ENCODE results near the gene IGDCC3.
"Not testable (repeated sequence)": the region's sequence is repeated elsewhere in the genome, so short reads cannot be mapped to it uniquely, and the experiment has no call there.

Gene IGDCC3

DNA sequence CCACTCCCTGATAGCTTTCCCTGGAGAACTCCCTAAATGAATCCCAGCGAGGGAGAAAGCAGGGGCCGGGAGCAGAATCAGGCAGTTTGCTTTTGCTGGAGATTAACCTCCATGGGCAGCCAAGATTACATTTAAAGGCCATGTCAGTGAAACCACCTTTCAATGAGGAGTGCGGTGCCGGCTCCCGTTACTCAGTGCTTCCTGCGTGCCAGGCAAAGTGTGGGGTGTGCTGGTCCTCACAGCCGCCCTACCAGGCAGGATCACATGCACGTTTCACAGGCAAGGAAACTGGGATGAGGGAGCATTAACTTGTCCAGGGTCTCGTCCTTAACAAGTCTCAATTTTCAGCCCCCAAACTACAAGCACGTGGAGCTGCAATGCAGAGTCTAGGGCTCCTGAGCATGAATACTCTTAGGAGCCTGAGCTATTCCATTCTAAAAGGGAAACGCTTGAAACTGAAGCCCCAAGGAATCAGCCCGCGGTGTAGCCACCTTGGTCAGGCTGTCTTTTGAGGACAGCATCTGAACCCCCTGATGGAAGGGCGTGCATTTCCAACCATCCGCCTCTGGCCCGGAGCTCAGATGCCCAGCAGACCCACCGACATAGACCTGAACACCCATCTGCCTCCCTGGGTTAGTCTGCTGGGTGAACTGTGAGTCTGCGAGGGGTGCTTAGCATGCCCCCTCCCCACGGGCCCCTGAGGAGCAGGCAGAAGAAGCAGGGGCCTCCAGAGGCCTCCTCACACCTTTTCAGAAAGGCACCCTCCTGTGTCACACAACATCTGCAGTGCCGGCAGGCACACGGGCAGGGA is 5.6 kb downstream of the IGDCC3 start:
- no peak for DNase-seq (ENCODE audit: low read depth in 2 of 2)

GRCh38 chr15:65370885-65371284 is 6.9 kb downstream of the IGDCC3 start:
- no peak for DNase-seq (ENCODE audit: low read depth in 2 of 2)

- no peak for DNase-seq (ENCODE audit: low read depth in 2 of 2)
Observed at GRCh38 chr15:65369651-65370050, 8.2 kb downstream of the IGDCC3 start.

DNA sequence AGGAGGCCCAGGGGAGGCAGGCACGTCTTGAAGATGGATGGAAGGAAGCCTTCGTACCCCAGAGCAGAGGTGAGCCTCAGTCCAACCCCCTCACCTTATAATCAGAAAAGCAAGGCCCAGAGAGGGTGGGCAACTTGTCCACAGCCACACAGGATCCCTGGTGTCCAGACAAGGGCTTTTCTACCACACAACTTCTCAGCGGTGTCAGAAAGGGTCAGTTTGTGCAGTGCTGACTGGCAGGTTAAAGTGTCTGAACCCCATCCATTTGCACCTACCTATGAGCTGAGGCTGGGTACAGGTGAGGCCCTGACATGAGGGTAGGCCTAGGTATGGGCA is 8.6 kb downstream of the IGDCC3 start:
- DNase-seq (ENCODE audit: low read depth in 2 of 2) = no peak

DNA sequence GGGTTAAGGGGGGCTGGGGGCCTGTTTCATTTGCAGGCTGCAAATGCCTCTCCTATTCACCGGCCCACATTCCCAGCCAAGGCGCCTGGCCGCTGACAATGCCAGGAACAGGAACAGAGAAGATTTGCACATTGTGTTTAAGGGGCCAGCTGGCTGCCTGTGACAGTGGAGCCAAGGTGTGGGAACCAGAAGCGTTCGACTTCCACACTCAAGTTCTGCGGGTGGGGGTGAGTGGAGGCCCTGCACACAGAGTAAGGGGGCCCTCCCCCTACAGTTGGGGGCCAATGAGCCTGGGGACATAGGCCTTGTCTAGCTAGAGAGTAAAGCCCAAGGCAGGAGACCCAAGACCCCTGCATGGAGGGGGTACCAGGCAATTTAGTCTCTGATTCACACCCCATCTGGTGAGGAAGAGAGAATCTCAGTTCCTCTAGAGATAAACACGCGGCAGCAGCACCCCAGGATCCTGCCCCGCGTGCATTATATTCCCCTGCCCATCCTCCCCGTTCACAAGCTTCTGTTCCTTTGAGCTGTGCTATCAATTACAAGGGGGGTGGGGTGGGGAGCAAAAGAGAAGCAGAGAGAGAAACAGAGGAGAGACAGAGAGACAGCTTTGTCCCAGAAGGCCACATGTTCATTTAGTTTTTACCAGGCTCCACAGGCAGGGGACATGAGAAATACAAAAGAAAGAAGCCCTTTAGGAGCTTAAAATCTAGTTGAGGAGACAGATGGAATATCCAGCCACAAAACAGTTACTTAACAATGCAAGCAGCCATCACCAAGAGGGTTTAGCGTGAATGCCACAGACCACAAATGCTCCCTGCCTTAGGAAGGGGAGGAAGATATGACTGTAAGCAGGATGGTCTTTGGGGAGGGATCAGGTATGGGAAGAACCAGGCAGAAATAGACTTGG is 9.2 kb downstream of the IGDCC3 start:
- no peak for DNase-seq (ENCODE audit: low read depth in 2 of 2)

DNA sequence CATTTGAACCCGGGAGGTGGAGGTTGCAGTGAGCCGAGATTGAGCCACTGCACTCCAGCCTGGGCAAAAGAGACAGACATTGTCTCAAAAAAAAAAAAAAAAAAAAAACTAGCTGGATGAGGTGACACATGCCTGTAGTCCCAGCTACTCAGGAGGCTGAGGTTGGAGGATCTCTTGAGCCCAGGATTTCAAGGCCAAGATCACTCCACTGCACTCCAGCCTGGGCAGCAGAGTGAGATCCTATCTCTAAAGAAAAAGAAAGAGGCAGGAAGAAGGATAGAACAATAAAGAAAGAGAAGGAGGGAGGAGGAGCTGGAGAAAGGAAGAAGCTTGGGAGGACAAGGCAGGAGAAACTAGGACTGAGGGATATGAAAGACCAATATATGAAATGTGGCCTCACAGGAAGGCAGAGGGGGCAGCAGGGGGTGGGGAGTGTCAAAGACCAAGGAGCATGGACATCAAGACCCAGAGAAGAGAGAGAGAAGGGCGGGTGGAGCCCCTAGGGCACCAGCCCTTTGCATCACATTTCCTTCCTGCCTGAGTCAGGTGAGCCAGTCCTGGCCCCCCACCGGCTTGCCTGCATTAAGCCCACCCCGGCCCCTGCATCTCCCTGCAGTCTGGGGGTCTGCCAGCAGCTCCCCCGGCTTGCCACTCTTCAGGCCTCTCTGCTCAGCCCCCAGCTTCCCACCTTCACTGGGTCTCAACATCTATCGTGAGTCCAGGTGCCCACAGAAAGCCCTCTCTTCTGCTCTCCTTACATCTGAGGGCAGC is 11.5 kb downstream of the IGDCC3 start:
- DNase-seq (ENCODE audit: low read depth in 2 of 2) = no peak

GRCh38 chr15:65365229-65365628 is 12.6 kb downstream of the IGDCC3 start:
- DNase-seq (ENCODE audit: low read depth in 2 of 2) = no peak

- DNase-seq (ENCODE audit: low read depth in 2 of 2) = no peak
Observed at GRCh38 chr15:65363766-65364165, 14.0 kb downstream of the IGDCC3 start.

- no peak for DNase-seq (ENCODE audit: low read depth in 2 of 2)
Observed at GRCh38 chr15:65363306-65363705, 14.5 kb downstream of the IGDCC3 start.

DNA sequence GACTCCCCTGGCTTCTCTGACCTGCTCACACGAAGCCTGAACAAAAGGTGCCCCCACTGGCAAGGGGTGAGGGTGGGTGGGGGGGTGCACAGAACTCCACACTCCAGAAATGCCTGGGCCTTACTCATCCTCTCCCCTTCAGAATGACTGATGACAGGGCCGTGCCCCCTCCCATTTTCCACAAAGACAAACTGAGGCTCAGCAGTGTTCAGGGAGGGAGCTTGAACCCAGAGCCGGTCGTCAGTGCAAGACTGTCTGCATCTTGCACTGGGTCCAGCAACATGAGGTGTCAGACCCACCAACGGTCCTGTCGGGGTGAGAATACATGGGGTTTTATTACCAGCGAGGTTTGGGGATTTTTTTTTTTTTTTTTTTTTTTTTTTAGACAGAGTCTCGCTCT is 15.3 kb downstream of the IGDCC3 start:
- no peak for DNase-seq (ENCODE audit: low read depth in 2 of 2)

DNA sequence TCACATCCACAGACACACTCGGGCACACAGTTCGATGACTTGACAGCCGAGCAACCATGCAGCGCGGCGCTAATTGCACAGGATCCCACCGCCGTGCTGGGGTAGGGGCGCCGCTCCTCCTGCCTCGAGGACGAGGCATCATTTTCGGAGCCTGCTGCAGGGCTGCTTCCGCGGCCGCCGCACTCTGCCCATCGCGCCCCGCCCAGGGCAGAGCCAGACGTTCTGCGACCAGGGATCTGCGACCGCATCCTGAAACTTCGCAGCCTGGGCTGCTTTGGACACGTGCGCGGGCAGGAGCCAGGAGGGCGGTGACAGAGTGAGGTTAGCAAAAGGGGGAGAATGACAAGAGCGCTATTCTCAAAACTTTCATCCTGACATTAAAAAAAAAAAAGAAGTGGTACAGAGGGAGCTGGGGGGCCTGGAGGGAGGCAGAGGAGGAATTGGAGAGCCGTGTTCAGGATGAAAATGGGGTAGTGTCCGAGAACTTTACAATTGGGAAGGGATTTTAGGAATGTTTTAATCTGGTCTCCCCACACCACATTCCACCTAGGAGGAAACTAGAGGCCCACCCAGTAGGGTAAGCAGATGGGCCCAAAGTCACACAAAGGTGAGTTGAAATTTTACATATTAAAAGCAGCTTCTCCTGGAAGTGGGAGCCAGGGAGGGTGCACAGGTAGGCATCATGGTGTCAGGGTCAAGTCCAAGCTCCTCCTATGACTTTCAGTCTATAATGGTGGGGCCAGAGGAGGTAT is 15.9 kb downstream of the IGDCC3 start:
- DNase-seq (ENCODE audit: low read depth in 2 of 2) = no peak

DNA sequence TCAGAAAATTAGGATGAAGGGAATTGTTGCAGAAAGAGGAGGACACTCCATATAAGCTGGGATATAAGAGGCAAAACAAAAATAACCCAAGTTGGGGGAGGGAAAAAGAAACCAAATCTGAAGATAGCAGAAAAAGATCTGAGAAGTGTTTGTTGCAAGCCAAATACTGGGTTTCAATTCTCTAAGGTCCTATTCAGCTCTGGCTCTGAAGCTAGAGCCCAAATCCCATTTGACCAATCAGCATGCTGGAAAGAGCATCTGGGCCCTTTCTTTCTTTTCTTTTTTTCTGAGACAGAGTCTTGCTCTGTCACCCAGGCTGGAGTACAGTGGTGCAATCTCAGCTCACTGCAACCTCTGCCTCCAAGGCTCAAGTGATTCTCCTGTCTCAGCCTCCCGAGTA is 17.3 kb downstream of the IGDCC3 start:
- DNase-seq (ENCODE audit: low read depth in 2 of 2) = no peak

DNA sequence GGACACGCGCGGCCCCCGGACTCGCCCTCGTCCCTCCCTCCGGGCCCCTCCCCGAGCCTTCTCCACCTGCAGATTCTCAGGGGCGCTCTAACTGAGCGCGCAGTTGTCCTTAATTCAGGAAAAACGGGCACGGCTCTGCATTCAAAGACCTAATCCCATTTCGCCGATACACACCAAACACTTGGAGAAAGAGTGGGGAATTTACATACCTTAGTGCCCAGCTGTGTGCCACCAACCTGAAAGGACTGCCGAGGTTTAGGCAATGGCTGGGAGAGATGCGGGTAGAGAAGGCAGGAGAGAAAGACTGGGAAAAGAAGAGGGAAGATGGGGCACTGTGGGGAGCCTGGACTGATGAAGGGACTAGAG is 21.8 kb downstream of the IGDCC3 start:
- DNase-seq (ENCODE audit: low read depth in 2 of 2) = no peak

GRCh38 chr15:65355173-65355987 is 22.4 kb downstream of the IGDCC3 start:
- no peak for DNase-seq (ENCODE audit: low read depth in 2 of 2)

DNA sequence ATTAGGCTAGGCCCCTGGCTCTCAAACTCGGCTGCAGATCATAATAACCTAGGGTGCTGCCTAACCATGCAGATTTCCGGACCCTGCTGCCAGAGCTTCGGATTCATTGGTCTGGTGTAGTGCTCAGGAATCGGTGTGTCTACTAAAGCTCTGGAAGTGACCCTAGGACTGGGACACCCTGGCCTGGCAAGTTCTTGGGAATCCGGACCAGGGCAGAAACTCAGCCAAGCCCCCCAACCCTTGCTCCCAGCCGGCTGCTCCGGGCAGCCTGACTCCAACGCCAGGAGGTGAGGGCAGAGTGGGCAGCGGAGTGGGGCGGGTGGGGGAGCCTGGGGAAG is 23.0 kb downstream of the IGDCC3 start:
- DNase-seq (ENCODE audit: low read depth in 2 of 2) = no peak

GRCh38 chr15:65351972-65352371 is 25.8 kb downstream of the IGDCC3 start:
- not testable (repeated sequence) for DNase-seq (ENCODE audit: low read depth in 2 of 2)

DNA sequence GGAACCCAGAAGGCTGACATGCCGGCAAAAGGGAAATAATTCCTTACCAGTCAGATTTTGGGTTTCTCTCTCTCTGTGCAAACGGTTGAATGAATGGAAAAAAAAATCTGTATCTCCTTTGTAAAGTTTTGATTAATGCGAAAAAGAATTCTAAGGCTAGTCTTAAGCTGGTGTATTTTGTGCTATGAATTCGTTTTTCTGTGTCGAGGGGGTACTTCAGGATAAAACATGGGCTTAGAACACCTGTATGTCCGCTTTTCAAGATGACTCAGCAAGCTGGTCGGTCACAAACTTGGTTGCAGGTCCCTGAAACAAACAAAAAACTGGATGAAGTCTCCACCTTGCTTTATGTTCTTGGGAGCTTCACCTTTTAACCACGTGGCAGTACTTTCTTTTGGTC is 28.5 kb downstream of the IGDCC3 start:
- no peak for DNase-seq (ENCODE audit: low read depth in 2 of 2)

DNA sequence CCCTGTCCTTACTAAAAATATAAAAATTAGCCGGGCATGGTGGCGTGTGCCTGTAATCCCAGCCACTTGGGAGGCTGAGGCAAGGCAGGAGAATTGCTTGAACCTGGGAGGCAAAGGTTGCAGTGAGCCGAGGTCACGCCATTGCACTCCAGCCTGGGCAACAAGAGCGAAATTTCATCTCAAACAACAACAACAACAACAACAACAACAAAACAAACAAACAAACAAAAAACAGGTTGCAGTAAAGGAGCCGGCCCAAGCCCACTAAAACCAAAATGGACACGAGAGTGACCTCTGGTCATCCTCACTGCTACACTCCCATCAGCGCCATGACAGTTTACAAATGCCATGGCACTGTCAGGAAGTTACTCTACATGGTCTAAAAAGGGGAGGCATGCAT is 30.0 kb downstream of the IGDCC3 start:
- DNase-seq (ENCODE audit: low read depth in 2 of 2) = not testable (repeated sequence)

GRCh38 chr15:65346856-65347598 is 30.8 kb downstream of the IGDCC3 start:
- no peak for DNase-seq (ENCODE audit: low read depth in 2 of 2)

- DNase-seq (ENCODE audit: low read depth in 2 of 2) = no peak
Observed at GRCh38 chr15:65344914-65345275, 32.9 kb downstream of the IGDCC3 start.

All from activated CD8-positive, alpha-beta memory T cell treated with anti-CD3 and anti-CD28 coated beads for 4 hours (primary cell).